Measurements from ENCODE around the gene DEDD. TPM values are rescaled to one million over a fixed set of nuclear protein-coding genes. Genes with fewer than 3 reads are reported as not detected.
"Not testable (repeated sequence)": the region's sequence is repeated elsewhere in the genome, so short reads cannot be mapped to it uniquely, and the experiment has no call there.

Gene DEDD
- total RNA-seq, 1 experiment from 2014 or later: 24.2 TPM

DNA sequence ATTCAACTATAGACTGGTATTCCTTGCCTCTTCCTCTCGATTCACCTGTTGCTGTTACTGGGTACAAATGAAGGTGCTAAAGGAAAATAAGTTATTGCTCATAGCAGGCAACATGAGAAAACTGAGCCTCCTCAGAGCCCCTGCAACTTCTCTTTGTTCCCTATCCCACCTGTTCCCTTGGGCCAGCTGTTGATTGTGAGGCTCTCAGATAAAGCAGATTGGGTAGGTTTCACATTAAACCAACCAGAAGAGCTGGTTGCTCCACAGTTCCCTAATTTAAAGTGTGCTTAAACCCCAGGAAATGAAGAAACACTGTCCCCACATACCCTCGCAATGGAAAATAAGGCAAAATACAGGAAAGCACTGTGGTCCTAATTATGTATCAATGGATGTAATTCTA is 4.8 kb downstream of the DEDD start:
- DNase-seq (ENCODE audit: low read depth): no peak

DNA sequence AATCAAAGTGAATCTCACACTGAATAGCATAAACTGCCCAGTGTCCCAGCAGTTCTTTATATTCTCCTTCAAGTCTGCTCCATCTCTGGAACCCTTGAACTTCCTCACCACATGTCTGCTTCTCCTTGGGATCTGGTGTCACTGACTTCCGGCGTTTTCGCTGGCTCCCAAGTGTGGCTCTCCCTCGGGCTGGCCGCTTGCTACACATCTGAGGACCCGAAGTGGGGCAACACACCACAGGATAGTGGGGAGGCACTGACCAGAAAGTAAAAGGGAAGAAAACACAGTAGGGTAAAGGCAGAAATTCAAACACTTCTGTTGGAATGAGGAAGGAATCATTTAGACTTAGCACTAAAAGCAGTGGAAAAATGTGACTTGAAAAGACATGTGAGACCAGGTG is 9.5 kb downstream of the DEDD start:
- no peak for DNase-seq (ENCODE audit: low read depth)

DNA sequence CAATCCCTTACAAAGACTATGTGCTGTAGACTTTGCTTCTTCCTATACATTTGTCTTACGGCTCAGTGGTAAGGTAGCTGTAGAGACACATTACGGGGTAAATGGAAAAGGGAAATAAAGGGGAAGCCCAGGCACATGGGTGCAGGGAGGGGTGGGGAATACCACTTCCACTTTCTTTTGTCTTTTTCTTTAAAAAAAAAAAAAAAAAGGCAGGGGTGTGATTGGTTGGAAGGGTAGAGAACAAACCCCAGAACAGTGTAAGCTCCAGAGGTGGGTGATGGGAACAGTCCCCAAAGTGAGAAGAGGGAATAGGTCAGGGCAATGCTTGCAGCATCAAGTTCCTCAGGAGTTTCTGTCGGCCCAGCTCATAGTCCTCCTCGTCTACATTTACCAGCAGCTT is 10.6 kb downstream of the DEDD start:
- DNase-seq (ENCODE audit: low read depth): no peak

DNA sequence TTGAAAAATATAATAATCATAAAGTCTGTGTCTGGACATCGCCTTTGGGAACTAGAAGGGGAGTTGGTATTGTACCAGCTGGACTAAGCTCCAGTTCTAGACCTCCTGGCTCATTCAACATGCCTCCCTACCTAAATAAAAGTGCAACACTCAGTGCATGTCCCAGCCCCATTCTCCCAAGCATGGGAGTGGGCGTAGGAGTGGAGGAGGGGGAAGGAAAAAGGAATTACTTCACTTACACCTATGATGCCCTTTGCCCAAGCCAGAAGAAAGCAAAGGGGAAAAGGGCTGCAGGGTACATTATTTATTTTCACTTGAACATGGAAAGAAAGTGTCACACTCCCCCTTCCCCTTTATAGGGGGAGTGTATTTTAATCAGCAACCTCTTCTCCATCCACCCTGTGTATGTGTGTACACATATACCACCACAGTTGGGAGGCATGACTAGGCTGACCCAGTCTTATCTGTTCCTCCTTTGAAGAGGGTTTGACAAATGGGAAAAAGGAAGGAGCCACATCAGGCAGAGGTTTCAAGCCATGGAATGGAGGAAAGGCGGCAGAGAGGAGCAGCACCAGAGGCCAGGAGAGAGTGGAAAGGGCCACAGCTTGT is 11.3 kb downstream of the DEDD start:
- no peak for DNase-seq (ENCODE audit: low read depth)

DNA sequence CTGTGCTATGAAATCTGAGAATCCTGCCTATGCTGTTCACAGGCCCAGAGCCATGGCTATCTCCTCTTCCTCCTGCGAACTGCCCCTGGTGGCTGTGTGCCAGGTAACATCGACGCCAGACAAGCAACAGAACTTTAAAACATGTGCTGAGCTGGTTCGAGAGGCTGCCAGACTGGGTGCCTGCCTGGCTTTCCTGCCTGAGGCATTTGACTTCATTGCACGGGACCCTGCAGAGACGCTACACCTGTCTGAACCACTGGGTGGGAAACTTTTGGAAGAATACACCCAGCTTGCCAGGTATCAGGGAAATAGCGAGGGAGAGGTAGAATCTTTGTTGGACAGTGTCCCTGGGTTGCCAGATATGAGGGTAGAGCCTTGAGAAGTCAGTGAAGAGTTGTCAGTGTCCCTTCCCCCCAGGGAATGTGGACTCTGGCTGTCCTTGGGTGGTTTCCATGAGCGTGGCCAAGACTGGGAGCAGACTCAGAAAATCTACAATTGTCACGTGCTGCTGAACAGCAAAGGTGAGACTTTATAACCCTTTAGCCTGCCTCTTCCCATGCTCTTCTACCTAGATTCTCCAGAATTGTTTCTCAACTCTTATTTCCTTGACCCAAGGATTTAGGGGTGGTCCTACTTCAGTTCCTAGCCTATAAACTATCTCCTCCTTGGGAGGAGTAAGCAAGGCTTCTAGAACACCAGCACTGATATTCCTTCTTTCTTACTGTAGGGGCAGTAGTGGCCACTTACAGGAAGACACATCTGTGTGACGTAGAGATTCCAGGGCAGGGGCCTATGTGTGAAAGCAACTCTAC is 13.2 kb downstream of the DEDD start:
- peak; percentile 62 for DNase-seq (ENCODE audit: low read depth)

DNA sequence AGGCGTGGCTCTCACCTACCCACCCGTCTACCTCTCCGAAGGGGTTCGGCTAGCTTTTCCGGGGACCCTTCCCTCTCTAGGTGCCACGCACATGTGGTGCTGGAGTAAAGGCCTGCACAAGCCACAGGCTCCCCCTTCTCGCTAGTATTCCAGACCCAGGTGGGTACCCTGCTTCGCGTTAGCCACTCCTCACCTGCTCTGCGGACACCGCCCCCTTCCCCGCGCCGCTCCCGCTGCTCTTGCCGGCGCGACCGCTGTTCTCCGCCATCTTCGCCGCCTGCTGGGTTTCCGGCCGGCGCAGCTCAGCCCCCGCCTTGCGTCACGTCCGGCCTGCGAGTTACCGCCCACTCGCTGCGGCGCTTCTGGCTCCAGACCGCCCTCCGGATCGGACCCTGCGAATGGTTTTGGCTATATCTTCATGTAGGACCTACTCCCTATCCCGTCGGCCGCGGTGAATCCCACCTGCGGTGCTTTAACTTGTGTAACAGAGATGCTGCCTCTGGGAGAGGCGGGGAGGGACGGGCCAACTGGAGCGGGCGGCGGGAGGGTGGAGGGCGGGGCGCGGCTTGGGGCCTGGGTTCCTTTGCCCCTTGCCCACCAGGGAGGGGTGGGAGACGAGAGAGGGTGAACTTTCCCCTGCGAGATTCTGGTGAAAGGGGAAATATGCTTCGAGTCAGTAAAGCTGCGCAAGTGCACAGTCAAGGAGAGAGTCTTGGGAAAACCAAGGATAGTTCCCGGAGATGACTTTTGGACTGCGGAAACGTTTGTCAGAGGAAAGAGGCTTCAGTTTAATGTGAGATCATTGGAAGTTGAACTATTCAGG is 14.5 kb downstream of the DEDD start, which contains the start of the genes NIT1 and PFDN2:
Gene NIT1 (plus strand): TSS at position 347 of the 823 bp plus-strand sequence. CDS start 72 bp downstream, at position 419.
Gene PFDN2 (minus strand): TSS at position 279 of the 823 bp plus-strand sequence. CDS start 11 bp downstream, at position 268.
- DNase-seq (ENCODE audit: low read depth): peak; percentile 95

DNA sequence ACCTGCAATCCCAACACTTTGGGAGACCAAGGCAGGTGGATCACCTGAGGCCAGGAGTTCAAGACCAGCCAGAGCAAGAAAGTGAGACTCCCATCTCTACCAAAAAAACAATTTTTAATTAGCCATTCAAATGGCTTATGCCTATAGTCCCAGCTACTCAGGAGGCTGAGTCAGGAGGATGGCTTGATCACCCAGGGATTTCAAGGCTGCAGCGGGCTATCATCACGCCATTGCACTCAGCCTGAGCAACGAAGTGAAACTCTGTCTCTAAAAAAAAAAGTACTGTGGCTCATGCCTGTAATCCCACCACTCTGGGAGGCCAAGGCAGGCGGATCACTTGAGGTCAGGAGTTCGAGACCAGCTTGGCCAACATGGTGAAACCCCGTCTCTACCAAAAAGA is 16.5 kb downstream of the DEDD start:
- not testable (repeated sequence) for DNase-seq (ENCODE audit: low read depth)

DNA sequence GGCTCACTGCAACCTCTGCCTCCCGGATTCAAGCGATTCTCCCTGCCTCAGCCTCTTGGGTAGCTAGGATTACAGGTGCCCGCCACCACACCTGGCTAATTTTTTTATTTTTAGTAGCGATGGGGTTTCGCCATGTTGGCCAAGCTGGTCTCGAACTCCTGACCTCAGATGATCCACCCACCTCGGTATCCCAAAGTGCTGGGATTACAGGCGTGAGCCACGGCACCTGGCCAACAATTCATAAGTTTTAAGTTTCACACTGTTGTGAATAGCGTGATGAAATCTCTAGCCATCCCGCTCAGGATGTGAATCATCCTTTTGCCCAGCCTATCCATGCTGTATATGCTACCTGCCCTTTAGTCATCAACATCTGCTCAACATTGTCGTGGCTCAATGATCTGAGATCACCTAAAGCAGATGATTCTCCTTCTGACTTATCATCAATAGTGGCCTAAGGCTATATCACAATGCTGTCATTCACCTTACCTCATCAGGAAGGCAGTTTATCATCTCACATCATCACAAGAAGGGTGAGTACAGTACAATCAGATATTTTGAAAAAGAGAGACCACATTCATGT is 17.2 kb downstream of the DEDD start:
- DNase-seq (ENCODE audit: low read depth): peak; percentile 94

DNA sequence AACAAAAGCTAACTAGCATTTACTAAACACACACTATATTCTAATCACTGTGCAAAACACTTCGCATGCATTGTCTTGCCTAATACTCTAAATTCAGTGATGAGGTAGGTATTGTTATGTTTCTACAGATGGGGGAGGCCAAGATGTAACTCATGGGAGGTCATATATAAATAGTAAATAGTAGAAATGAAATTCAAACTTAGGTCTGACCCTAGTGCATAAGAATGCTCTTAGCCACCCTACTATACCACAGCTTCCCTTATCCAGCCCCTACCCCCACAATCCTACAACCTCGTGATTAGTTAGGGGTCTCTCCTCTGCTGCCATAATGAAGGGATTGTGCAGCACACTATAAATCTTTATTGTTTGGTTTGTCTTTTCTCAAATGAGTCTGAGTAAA is 17.9 kb downstream of the DEDD start:
- DNase-seq (ENCODE audit: low read depth): no peak

DNA sequence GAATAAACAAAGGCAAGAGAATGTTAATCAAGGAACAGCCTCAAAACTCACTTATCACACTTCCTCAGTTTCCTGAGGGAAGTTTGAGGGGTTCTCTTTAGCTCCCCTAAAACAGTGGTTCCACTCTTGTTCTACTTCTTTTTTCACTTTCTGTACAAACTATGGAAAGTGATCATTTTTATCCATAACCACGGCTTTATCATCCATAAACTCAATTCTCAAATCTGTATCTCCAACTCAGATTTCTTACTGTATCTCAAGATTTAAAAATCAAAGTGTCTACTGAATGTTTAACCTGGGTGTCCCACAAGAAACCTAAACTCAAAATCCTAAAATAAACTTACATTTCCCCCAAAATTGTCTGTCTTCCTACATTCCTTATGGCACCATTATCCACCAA is 18.6 kb downstream of the DEDD start:
- no peak for DNase-seq (ENCODE audit: low read depth)

DNA sequence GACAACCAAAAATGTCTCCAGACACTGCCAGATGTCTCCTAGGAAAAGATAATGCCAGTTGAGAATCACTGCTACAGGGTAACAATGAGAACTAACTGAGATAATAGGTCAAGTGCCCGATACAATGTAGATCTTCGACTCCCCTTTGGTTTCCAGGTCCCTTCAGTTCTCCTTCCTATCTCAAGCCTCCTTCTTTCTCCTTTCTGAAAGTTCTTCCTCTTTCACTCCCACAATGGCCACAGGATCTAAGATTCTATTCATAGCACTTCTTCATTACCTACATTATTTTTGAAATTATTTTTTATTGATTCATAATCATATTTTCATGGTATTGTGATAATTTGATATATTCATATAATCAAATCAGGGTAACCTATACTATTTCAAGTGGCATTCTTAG is 20.9 kb downstream of the DEDD start:
- DNase-seq (ENCODE audit: low read depth): no peak

DNA sequence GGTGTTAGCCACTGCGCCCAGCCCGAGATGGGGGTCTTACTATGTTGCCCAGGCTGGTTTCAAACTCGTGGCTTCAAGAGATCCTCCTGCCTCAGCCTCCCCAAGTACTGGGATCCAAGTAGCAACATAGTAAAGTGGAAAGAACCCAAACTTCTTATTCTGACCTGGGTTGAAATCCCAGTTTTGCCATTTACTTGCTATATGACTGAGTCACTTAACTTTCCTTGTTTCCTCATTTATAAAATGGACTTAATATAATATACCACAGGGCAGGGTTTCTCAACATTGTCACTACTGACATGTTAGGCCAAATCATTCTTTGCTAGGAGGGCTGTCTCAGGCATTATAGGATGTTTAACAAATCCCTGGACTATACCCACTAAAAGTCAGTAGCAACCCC is 21.4 kb downstream of the DEDD start:
- no peak for DNase-seq (ENCODE audit: low read depth)

DNA sequence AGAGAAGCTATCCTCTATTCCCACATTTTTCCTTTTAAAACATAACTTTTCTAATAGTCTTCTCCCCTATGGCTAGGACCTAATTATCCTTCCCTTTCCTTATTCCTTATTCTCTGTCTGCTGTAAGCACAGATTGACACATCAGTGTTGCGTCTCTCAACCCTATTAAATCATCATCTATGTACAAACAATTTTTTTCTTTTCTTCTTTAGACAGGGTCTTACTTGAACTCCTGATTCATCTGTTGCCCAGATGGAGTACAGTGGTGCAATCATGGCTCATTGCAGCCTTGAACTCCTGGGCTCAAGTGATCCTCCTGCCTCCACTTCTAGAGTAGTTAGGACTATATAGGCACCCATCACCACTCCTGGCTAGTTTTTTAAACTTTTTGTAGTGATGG is 26.0 kb downstream of the DEDD start:
- DNase-seq (ENCODE audit: low read depth): no peak

DNA sequence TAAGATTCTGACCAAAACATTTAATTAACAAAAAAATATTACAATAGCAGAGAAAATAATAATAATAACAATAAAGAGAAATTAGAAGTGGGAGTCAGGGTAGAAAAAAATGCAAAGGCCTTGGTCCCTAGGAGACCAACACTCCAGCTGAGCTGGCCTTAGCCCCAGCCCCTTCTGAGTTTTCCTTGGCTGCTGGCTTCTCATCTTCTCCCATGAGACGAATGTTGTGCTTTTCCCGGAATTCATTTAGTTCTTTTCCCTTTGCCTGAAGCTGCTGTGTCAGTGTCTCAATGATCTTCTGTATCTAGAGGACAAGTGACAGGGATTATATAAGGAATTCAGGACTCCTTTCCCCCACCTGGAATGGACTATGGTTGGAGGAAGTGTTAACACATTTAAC is 31.9 kb downstream of the DEDD start:
- DNase-seq (ENCODE audit: low read depth): no peak

DNA sequence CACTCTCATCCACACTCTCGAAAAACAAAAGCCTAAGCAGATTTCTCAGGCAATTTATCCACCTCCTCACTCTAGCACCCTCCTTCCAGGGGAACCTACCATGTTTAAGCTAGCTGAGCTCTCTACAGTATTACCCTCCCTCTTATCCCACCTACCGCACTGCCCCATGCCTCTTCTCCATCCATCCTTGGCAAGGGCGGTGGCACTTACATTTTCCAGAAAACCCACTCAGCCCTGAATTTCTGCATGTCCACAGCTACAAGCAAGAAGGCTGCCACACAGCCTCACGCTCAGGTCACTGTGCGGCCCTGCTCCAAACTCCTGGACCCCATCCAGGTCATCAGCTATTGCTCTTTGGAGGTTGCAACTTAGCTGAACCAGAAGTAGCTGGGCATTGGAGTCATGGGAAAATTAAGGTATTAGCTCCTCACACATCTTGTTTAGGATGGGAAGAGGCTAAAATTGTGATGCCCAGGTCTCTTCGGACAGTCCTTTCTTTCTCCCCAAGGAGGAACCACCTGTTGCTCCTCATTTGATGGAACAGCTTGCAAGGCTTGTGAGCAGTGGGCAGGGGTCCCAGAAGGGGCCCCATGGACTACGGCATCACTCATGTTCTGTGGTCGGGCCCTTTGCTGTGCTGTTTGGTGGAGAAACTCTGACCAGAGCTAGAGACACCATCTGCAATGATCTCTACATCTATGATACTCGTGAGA is 33.2 kb downstream of the DEDD start:
- no peak for DNase-seq (ENCODE audit: low read depth)

DNA sequence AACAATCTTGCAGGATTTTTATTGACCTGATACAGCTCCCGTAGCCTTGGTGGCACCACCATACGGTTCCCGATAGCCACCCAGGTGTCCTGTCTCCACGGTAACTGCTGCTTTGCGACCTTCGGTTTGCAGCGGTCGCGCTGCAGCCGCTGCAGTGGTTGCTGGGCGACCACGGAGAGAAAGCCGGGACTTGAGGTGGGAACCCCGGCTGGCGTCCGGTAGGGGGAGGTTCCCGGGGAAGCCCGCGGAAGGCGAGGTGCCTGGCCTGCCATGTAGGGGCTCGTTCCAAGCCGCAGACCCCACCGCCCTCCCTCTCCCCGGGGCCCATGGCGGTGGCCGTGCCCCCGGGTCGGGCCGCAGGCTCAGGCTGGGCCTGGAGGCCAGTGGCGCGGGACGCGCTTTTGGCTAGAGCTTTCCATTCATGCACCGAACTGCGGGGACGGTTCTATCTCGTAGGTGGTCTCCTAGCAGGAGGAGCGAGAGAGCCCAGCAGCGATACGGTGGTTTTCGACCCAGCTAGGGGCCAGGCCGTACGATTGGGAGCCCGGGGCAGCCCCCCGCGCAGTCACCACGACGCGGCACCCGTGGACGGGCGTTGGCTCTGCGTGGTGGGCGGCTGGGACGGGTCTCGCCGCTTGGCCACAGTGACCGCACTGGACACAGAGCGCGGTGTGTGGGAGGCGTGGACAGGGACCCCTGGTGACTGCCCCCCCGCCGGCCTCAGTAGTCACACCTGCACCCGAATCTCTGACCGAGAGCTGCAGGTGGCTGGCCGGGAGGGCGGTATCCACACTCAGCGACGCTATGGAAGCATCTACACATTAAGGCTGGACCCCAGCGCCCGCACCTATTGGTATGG is 34.0 kb downstream of the DEDD start, which contains the start of gene KLHDC9:
Gene KLHDC9 (plus strand): TSS at position 152 of the 859 bp plus-strand sequence. CDS start 175 bp downstream, at position 327.
- peak; percentile 80 for DNase-seq (ENCODE audit: low read depth)

DNA sequence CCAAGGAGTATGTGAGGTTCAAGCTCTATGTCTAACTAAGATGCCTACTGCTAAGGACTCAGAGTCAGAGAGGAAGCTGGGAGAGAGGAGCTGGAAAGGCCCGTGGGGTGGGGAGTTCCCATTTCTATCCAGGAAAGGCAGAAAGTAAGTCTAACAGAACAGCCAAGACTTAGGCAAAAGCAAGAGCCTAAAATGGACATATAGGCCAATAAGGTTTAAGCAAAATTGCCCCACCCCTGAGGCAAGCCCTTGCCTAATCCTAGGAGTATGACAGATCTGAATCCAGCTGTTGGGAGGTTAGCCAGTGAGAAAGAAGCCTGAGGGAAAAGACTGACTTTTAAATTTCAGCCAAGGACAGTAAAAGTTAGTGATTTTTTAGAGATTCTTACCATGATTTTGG is 35.9 kb downstream of the DEDD start:
- no peak for DNase-seq (ENCODE audit: low read depth)

DNA sequence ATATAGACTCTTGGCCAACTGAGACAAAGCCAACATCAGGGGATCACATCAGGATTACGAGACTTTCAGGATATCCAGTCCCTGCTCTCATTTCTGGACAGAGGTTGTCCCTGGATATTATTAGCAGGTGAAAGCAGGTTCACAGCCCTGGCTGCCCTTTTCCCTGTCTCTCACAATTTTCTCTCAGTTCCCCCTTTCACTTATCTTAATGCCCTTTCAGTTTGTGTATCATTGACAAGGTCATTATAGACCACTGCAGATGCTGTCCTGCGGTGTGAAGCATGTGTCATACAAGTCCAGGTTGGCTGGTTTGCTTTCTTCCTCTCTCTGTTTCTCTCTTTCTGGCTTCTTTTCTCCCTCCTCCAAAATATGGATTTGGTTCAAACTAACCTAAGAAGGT is 36.5 kb downstream of the DEDD start:
- no peak for DNase-seq (ENCODE audit: low read depth)

DNA sequence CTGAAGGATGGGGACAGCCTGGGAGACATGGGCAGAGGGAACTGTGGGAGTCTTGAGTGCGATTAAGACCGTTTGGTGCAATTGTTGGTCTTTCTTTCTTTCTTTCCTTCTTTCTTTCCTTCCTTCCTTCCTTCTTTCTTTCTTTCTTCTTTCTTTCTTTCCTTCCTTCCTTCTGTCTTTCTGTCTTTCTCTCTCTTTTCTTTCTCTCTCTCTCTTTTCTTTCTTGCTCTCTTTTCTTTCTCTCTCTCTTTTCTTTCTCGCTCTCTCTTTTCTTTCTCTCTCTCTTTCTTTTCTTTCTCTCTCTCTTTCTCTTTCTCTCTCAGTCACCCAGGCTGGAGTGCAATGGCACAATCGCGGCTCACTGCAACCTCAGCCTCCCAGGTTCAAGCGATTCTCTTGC is 37.2 kb downstream of the DEDD start:
- DNase-seq (ENCODE audit: low read depth): no peak

DNA sequence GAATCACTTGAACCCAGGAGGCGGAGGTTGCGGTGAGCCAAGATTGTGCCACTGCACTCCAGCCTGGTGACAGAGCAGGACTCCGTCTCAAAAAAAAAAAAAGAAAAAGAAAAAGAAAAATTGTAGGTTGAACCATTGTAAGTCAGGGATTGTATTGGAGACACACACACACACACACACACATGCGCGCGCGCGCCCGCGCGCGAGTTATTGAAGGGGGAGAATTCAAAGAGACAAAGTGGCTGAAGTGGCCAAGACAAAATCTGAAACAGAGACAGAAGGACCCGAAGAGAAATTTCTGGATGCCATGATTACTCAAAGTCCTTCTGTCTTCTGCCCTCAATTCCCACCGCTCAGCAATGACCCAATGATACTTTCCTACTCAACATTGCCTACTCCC is 38.0 kb downstream of the DEDD start:
- no peak for DNase-seq (ENCODE audit: low read depth)
